Neural crest cell (in vitro differentiated cells): ENCODE measurements around the gene MUS81. TPM values are rescaled to one million over a fixed set of nuclear protein-coding genes. Genes with fewer than 3 reads are reported as not detected.

Source experiments
- DNase-seq: peaks from one replicate; pipeline ENCODE4 v3.0.0; 2021; ENCODE audit warnings: low read depth, mixed read lengths, low spot score
- H3K27ac Mint-ChIP-seq: one replicate; pipeline ENCODE4 v1.8.0; 2021; ENCODE audit warnings: mild to moderate bottlenecking, mixed read lengths; ENCODE audit not compliant: unreplicated experiment
- H3K27me3 Mint-ChIP-seq: 2 replicates; pipeline ENCODE4 v1.8.0; 2021; ENCODE audit warnings: low read depth, mild to moderate bottlenecking, mixed read lengths
- H3K36me3 Mint-ChIP-seq: 2 replicates; pipeline ENCODE4 v1.8.0; 2021; ENCODE audit warnings: low read depth, mild to moderate bottlenecking, mixed read lengths
- H3K4me1 Mint-ChIP-seq: 2 replicates; pipeline ENCODE4 v1.8.0; 2021; ENCODE audit warnings: mixed read lengths
- H3K4me3 Mint-ChIP-seq: one replicate; pipeline ENCODE4 v1.8.0; 2021; ENCODE audit warnings: mild to moderate bottlenecking, mixed read lengths
- H3K9me3 Mint-ChIP-seq: 2 replicates; pipeline ENCODE4 v1.8.0; 2021; ENCODE audit warnings: mixed read lengths
- CTCF ChIP-seq: fragments of 200-600 bp; sonication (generic); conservative IDR thresholded peaks from 2 replicates; pipeline ENCODE4 v1.5.0; 2021; ENCODE audit warnings: antibody characterized with exemption, mild to moderate bottlenecking
- total RNA-seq: library from RNA; stranded (reverse); gene quantifications from 2 replicates; pipeline ENCODE4 v1.2.1, GENCODE V29; 2021

MUS81 gene
- total RNA-seq, 1 donor from 2014 or later: 73.5 TPM

GRCh38 chr11:65868907-65869306 is 8.7 kb downstream of the MUS81 start:
- Mint-ChIP-seq H3K27me3 (peaks cover 4% of the 10 kb centered on the region), H3K9me3 (no peaks in the 10 kb centered on the region), H3K4me1 (peaks cover 38% of the 10 kb centered on the region), H3K4me3 (peak overlapping the region; percentile 83), H3K36me3 (peaks cover 8% of the 10 kb centered on the region), H3K27ac (no peak overlapping the region)
- DNase-seq: no peak
- TF ChIP-seq CTCF: no peak

GRCh38 chr11:65869643-65870306 is 9.5 kb downstream of the MUS81 start:
- Mint-ChIP-seq H3K36me3 (peaks cover 8% of the 10 kb centered on the region), H3K9me3 (no peaks in the 10 kb centered on the region), H3K4me3 (peak overlapping the region; percentile 83), H3K27ac (peak overlapping the region; percentile 63), H3K27me3 (peaks cover 4% of the 10 kb centered on the region), H3K4me1 (peaks cover 38% of the 10 kb centered on the region)
- TF ChIP-seq CTCF: no peak
- DNase-seq: no peak

- TF ChIP-seq CTCF: no peak
- Mint-ChIP-seq H3K9me3 (no peaks in the 10 kb centered on the region), H3K4me3 (peak overlapping the region; percentile 83), H3K27ac (peak overlapping the region; percentile 63), H3K36me3 (peaks cover 5% of the 10 kb centered on the region), H3K4me1 (peaks cover 38% of the 10 kb centered on the region), H3K27me3 (peaks cover 4% of the 10 kb centered on the region)
- no peak for DNase-seq
Measured at GRCh38 chr11:65870307-65870658, 10.1 kb downstream of the MUS81 start.

- Mint-ChIP-seq H3K27ac (peak overlapping the region; percentile 19), H3K27me3 (peaks cover 4% of the 10 kb centered on the region), H3K36me3 (peaks cover 3% of the 10 kb centered on the region), H3K4me1 (peaks cover 38% of the 10 kb centered on the region), H3K9me3 (no peaks in the 10 kb centered on the region), H3K4me3 (peak overlapping the region; percentile 85)
- no peak for TF ChIP-seq CTCF
- no peak for DNase-seq
Measured at GRCh38 chr11:65870706-65871681, 10.8 kb downstream of the MUS81 start.

GRCh38 chr11:65871811-65872548 is 11.7 kb downstream of the MUS81 start:
- no peak for DNase-seq
- TF ChIP-seq CTCF: no peak
- peak overlapping the region; percentile 85 for H3K4me3 Mint-ChIP-seq
- peak overlapping the region; percentile 6 for H3K27ac Mint-ChIP-seq
- peaks cover 3% of the 10 kb centered on the region for H3K36me3 Mint-ChIP-seq
- H3K9me3 Mint-ChIP-seq: no peaks in the 10 kb centered on the region
- peaks cover 4% of the 10 kb centered on the region for H3K27me3 Mint-ChIP-seq
- H3K4me1 Mint-ChIP-seq: peaks cover 38% of the 10 kb centered on the region
